ENCODE measurements around the gene ATP1A1. TPM values are rescaled to one million over a fixed set of nuclear protein-coding genes. Genes with fewer than 3 reads are reported as not detected.
A peak's percentile ranks its signal among the peaks of the same experiment; 100 is the strongest.

ATP1A1 gene
- polyA plus RNA-seq, 4 donors, result 899 to 1,036 (median 990) TPM

DNA sequence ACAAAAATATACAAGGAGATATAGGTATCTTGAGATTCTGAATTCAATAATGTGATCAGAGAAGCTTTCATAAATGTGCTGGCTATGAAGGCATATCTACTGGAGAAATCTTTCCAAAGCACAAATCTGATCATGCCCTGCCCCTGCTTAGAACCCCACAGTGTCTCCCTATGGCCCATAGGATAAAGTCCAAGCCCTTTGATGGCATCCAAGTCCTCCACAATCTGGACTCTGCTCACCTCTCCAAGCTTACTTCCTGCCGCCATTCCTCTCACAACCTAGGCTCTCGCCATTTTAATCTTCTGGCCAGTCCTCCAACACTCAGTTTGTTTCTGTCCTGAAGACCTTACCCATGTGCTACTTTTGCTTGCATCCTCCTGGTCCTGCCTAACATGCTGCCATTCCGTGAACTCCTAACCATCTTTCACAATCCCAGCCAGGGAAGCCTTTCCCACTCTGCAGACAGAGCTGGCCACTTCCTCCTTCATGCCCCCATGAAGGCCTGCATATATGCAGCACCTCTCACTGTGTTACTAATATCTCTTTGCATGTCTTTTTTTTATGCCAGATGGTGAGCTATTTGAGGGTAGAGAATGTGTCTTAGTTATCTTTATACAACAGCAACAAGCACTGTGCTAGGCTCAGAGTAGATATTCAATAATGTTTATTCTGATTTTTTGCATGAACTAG, 5.6 kb upstream of the ATP1A1 start:
- no peak for DNase-seq (ENCODE audit: low read depth in 4 of 4, low spot score in 3 of 4)

- no peak for DNase-seq (ENCODE audit: low read depth in 4 of 4, low spot score in 3 of 4)
Observed at GRCh38 chr1:116368241-116368640, 4.8 kb upstream of the ATP1A1 start.

DNA sequence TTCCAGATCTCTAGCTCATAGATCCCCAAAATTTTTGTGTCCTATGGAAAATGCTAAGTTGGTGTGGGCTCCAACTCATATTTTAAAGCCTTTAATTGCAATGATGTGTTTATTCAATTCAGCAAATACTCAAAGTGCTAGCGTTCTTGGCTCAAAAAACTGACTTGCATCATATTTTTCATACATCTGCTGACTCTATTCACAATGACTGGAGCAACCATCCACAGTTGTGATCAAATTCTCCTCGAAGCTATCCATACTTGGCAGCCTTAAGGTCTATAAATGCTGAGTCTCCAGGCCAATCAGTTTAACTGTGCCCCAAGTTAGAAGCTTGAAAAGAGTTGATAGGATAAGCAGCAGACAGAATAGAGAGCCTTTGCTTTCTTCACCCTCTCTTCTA, 2.9 kb upstream of the ATP1A1 start:
- no peak for DNase-seq (ENCODE audit: low read depth in 4 of 4, low spot score in 3 of 4)

DNA sequence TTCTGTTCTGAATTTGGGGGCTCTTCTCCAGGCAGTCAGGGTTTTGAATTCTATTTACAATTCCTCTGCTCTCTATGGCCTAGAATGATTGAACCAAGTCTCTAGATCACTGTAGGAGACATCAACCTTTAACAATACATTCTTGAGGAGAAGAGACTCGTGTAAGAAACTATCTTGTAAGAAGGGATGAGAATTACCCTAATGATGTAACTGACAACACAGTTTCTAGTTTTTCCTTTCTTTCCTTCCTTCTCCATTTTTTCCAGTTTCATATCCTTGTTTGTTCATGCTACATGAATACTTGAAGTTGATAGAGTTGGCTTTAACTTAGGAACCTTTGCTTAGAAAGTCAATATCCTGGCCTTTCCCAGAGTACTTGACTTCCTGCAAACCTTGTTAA, 1.3 kb upstream of the ATP1A1 start:
- DNase-seq (ENCODE audit: low read depth in 4 of 4, low spot score in 3 of 4), result no peak

DNA sequence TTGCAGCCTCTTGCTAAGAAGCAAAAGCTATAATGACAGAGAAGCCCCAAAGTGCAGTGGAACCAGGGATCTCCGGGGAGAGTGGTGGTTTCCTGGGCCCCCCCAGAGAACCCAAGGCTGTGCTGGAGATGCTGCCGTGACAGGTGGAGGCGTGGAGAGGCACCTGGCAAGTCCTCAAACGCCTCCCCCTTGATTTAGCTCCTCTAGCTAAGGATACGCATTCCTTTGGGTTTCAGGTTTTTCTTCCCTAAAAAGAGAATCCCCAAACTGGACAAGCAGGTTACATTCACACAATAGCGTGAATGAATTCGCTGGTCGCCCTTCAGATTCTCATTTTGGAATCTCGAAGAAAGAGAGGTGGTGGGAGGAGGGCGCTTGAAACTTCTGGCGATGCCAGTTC, 853 bp upstream of the ATP1A1 start:
- DNase-seq (ENCODE audit: low read depth in 4 of 4, low spot score in 3 of 4), result no peak

GRCh38 chr1:116373431-116374352, 648 bp downstream of the ATP1A1 start:
- DNase-seq (ENCODE audit: low read depth in 4 of 4, low spot score in 3 of 4), result peak in 1 of 4 donors; percentile 27

DNA sequence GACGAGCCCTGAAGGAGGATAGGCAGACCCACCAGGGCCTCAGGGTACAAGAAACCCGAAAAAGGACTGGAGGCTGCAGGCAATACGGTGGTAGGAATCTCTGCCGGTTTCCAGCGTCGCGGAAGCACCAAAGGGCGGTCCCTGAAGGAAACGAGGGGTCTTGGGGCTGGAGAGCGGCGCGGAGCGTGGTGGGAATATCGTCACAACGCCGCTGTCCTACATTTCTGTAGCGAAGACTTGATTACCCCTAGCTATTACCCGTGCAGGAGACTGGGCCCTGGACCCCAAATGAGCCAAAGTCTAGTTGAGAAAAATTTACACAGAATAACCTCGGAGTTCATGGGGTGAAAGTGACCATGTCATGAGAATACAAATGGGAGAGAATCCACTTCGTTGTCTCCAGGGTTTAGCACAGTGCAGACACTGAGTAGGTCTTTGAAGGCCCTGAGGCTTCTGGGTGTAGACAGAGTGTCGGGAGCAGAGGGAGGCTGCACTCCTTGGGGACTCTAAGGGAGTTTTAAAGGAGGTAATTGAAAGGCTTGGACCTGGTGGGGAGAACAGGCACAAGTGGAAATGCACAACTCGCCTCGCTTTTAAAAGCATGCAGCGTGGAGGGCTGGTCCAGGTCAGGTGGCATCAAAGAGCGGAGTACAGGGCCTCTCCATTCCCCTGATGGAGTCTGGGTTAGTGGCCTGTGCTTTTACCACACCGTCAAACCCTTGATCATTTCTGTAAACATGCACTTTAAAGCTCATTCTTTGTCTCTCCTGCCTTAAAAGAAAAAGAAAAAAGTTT, 1.5 kb downstream of the ATP1A1 start:
- no peak for DNase-seq (ENCODE audit: low read depth in 4 of 4, low spot score in 3 of 4)

- DNase-seq (ENCODE audit: low read depth in 4 of 4, low spot score in 3 of 4), result no peak
Observed at GRCh38 chr1:116375148-116375886, 2.3 kb downstream of the ATP1A1 start.

GRCh38 chr1:116375887-116376728, 3.1 kb downstream of the ATP1A1 start:
- no peak for DNase-seq (ENCODE audit: low read depth in 4 of 4, low spot score in 3 of 4)

- DNase-seq (ENCODE audit: low read depth in 4 of 4, low spot score in 3 of 4), result no peak
Observed at GRCh38 chr1:116376729-116377086, 3.7 kb downstream of the ATP1A1 start.

GRCh38 chr1:116377541-116378529, 4.8 kb downstream of the ATP1A1 start:
- no peak for DNase-seq (ENCODE audit: low read depth in 4 of 4, low spot score in 3 of 4)

DNA sequence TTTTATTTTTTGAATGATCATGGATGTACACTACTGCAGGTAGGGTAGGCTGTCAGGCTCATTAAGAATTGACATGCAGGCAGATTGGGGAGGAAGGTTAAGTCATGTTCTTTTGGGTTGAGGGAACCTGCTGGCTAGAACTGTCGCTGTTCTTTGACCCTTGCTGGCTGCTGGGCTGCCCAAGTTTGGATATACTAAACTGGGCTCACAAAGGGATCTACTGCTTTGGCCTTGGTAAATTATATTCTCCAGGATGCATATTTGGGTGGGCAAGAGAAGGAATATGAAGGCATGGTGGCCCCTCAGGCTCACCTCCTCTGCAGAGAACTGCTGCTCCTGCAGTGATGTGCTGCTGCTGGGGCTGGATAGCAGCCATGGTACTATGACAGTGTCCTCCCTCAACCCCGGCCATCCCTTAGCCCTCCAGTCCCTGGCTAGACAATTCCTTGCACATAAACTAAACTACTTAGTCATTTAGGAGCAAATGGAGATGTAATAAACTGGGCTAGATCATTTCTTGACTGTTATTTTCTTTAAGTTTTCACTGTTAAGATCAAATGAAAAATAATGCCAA, 6.1 kb downstream of the ATP1A1 start:
- no peak for DNase-seq (ENCODE audit: low read depth in 4 of 4, low spot score in 3 of 4)

- no peak for DNase-seq (ENCODE audit: low read depth in 4 of 4, low spot score in 3 of 4)
Observed at GRCh38 chr1:116379674-116380498, 6.8 kb downstream of the ATP1A1 start.

GRCh38 chr1:116380499-116381242, 7.6 kb downstream of the ATP1A1 start:
- no peak for DNase-seq (ENCODE audit: low read depth in 4 of 4, low spot score in 3 of 4)

DNA sequence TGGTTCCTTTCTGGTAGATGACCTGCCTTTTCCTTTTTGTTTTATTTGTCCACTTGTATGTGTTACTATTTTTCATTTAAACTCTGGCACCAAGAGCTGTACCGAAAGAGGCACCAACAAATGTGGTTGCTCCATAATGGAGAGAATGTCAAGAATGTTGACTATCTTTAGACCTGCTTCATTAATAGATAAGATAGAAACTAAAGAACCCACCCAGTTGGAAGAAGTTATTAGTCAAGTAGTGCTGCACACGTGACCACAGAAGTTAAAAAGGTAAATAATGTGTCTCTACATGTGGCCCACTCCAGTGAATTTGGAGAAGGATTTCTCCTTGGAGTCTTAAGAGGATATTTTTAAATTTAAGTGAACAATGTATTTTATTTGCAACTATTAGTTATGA, 9.3 kb downstream of the ATP1A1 start:
- DNase-seq (ENCODE audit: low read depth in 4 of 4, low spot score in 3 of 4), result no peak

DNA sequence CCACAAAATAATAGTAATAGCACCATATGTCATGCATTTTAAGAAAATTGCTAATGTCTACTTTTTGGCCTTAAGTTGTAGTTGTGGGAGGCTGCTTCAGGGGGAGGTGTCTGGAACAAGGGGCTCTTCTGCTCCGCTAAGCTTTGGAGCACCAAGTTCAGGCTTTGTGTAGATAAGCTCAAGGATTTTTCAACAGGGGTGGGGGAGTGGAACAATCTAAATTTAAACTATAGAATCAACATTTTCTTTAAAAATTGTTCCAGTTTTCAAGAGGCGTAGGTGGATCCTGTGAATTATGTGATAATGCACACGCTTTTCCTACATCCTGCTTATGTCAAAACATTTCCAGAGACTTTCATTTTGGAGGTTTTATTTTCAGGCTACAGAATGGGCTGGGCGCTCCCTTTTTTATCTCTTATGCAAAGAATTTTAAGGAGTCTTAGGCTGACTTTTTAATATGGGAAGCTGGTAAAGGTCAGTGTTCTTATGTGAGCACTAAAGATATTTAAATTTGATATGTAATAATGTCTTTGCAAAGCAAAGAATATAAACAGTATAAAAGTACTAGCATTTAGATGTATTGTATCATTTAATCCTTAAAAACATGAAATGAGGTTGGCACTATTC, 9.9 kb downstream of the ATP1A1 start:
- no peak for DNase-seq (ENCODE audit: low read depth in 4 of 4, low spot score in 3 of 4)
